ENCODE measurements around the gene PIK3CD.

The PIK3CD gene

DNA sequence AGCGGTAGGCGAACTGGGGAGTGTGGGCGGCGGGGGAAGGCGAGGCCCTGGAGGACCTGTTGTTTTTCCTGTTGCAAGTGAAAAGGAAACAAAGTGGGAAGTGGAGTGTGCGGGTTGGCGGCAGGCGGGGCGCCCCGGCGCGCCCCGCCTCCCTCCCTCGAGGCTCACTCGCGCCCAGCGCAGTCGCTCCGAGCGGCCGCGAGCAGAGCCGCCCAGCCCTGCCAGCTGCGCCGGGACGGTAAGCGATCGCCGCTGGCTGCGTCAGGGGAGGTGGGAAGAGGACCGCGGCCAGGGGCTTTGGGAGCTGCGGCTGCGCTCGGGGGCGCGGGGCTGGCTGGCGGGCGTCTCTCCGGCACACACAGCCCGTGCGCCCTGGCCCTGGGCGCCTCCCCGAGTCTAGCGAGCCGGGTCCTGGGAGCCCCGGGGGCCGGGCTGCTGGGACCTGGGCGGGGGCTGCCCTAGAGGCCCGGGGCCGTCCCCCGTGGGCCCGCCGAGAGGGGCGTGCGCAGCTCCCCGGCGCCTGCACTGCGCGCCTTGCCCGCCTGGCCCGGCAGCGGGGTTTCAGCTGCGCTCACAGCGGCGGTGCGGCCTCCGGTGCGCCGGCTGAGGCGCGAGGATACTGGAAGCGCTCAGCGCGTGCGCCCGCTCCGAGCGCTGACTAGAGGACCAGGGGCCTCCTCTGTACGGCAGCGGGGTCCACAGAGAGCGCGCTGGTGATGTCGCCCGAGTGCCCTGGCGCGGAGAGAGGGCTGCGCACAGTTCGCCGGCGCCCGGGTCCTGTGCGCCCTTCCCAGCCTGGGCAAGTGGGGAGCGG, at the start of gene PIK3CD:
Gene PIK3CD, plus strand, starts transcription at position 167 of the 814 bp plus-strand sequence. CDS start 58,725 bp downstream, outside the sequence.
- TF ChIP-seq, protein P1, sequence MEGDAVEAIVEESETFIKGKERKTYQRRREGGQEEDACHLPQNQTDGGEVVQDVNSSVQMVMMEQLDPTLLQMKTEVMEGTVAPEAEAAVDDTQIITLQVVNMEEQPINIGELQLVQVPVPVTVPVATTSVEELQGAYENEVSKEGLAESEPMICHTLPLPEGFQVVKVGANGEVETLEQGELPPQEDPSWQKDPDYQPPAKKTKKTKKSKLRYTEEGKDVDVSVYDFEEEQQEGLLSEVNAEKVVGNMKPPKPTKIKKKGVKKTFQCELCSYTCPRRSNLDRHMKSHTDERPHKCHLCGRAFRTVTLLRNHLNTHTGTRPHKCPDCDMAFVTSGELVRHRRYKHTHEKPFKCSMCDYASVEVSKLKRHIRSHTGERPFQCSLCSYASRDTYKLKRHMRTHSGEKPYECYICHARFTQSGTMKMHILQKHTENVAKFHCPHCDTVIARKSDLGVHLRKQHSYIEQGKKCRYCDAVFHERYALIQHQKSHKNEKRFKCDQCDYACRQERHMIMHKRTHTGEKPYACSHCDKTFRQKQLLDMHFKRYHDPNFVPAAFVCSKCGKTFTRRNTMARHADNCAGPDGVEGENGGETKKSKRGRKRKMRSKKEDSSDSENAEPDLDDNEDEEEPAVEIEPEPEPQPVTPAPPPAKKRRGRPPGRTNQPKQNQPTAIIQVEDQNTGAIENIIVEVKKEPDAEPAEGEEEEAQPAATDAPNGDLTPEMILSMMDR (IDR thresholded peaks at IDR 0.05; ENCODE audit: insufficient read depth, low read length, poor library complexity, severe bottlenecking): no peak
- Histone ChIP-seq H3K36me3 (ENCODE audit: control insufficient read depth, insufficient read depth, low read length) (no peaks in the 10 kb centered on the region), H3K27me3 (replicated peaks; ENCODE audit: control insufficient read depth, insufficient read depth, low read length) (no peaks in the 10 kb centered on the region), H3K4me3 (replicated peaks; ENCODE audit: low read depth, low read length) (peak within 1 kb of the TSS; percentile 92)
- DNase-seq (ENCODE audit: extremely low read depth, insufficient read length): peak; percentile 76

DNA sequence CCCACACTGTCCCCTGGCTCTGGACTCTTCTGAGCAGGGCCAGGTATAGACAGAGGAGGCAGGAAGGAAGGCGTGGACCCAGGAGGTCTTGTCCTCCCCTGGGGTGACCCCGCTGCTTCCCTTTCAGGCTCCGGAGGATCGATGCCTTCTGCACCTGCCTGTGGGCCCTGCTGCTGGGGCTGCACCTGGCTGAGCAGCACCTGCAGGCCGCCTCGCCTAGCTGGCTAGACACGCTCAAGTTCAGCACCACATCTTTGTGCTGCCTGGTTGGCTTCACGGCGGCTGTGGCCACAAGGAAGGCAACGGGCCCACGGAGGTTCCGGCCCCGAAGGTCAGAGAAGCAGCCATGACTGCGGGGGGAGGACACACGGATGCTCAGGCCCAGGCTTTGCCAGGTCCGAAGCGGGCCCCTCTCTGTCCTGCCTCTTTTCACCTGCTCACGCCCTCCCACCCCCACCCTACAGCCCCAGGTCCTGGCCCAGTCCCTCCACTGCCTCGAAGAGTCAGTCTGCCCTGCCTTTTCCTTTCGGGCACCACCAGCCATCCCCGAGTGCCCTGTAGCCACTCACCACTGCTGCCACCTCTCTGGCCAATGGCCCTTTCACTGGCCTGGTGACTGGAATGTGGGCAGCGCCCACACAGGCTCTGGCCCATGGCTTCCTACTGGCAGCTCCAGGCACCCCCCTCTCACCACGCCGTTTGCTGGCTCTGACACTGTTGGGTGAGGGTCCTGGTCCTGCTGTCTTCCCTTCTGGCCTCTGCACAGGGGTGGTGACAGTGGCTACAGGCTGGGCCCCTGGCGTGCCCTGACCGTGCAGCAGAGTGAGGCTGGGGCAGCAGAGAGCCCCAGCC, 49.4 kb upstream of the PIK3CD start:
- TF ChIP-seq, protein P1 (IDR thresholded peaks at IDR 0.05; ENCODE audit: insufficient read depth, low read length, poor library complexity, severe bottlenecking): no peak
- H3K27me3 ChIP-seq (replicated peaks; ENCODE audit: control insufficient read depth, insufficient read depth, low read length): no peaks in the 10 kb centered on the region
- H3K36me3 ChIP-seq (ENCODE audit: control insufficient read depth, insufficient read depth, low read length): peaks cover 39% of the 10 kb centered on the region
- DNase-seq (ENCODE audit: extremely low read depth, insufficient read length): no peak
- no peak overlapping the region for H3K4me3 ChIP-seq (replicated peaks; ENCODE audit: low read depth, low read length)

DNA sequence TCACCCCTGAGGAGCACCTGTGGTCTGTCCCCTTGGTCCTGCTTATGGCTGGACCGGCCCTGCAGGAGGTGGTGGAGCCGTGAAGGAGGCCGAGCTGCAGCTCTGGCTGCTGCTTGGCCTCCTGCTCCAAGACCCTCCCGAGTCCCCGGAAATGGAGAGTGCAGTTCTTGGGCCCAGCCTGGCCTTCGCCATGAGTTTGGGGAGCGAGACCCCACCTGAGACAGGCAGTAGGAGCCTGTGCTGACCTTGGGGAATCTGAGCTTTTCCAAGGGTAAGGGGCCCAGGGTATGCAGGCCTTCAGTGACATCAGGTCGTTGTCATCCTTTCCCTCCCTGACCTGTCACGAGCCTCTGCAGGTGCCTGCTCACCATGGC, 48.8 kb upstream of the PIK3CD start:
- peaks cover 35% of the 10 kb centered on the region for H3K36me3 ChIP-seq (ENCODE audit: control insufficient read depth, insufficient read depth, low read length)
- no peak overlapping the region for H3K4me3 ChIP-seq (replicated peaks; ENCODE audit: low read depth, low read length)
- H3K27me3 ChIP-seq (replicated peaks; ENCODE audit: control insufficient read depth, insufficient read depth, low read length): no peaks in the 10 kb centered on the region
- TF ChIP-seq, protein P1 (IDR thresholded peaks at IDR 0.05; ENCODE audit: insufficient read depth, low read length, poor library complexity, severe bottlenecking): no peak
- no peak for DNase-seq (ENCODE audit: extremely low read depth, insufficient read length)

- no peaks in the 10 kb centered on the region for H3K27me3 ChIP-seq (replicated peaks; ENCODE audit: control insufficient read depth, insufficient read depth, low read length)
- TF ChIP-seq, protein P1 (IDR thresholded peaks at IDR 0.05; ENCODE audit: insufficient read depth, low read length, poor library complexity, severe bottlenecking): no peak
- DNase-seq (ENCODE audit: extremely low read depth, insufficient read length): no peak
- peaks cover 31% of the 10 kb centered on the region for H3K36me3 ChIP-seq (ENCODE audit: control insufficient read depth, insufficient read depth, low read length)
- no peak overlapping the region for H3K4me3 ChIP-seq (replicated peaks; ENCODE audit: low read depth, low read length)
These were observed 48.2 kb upstream of the PIK3CD start for GRCh38 chr1:9603307-9603706.

GRCh38 chr1:9603766-9604753, 47.5 kb upstream of the PIK3CD start:
- TF ChIP-seq, protein P1 (IDR thresholded peaks at IDR 0.05; ENCODE audit: insufficient read depth, low read length, poor library complexity, severe bottlenecking): no peak
- peaks cover 32% of the 10 kb centered on the region for H3K36me3 ChIP-seq (ENCODE audit: control insufficient read depth, insufficient read depth, low read length)
- H3K4me3 ChIP-seq (replicated peaks; ENCODE audit: low read depth, low read length): no peak overlapping the region
- H3K27me3 ChIP-seq (replicated peaks; ENCODE audit: control insufficient read depth, insufficient read depth, low read length): no peaks in the 10 kb centered on the region
- DNase-seq (ENCODE audit: extremely low read depth, insufficient read length): no peak

Measured in GM06990 (cell line).